ENCODE measurements around the gene ASPG.

DNA sequence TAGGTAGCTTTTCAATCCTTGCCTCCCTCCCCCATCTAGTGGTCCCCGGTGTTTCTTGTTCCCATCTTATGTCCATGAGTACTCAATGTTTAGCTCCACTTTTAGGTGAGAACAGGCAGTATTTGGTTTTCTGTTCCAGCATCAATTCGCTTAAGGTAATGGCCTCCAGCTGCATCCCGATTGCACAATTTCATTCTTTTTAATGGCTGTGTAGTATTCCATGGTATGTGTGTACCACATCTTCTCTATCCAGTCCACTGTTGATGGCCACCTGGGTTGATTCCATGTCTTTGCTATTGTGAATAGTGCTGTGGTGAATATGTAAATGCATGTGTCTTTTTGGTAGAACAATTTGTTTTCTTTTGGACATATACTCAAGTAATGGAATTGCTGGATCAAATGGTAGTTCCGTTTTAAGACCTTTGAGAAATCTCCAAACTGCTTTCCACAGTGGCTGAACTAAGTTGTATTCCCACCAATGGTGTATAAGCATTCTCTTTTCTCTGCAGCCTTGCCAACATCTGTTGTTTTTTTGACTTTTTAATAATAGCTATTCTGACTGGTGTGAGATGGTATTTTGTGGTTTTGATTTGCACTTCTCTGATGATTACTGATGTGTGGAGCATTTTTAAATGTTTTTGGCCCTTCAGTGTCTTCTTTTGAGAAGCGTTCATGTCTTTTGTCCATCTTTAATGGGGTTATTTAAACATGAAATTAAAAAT is 34.2 kb upstream of the ASPG start:
- TF ChIP-seq, protein P1, sequence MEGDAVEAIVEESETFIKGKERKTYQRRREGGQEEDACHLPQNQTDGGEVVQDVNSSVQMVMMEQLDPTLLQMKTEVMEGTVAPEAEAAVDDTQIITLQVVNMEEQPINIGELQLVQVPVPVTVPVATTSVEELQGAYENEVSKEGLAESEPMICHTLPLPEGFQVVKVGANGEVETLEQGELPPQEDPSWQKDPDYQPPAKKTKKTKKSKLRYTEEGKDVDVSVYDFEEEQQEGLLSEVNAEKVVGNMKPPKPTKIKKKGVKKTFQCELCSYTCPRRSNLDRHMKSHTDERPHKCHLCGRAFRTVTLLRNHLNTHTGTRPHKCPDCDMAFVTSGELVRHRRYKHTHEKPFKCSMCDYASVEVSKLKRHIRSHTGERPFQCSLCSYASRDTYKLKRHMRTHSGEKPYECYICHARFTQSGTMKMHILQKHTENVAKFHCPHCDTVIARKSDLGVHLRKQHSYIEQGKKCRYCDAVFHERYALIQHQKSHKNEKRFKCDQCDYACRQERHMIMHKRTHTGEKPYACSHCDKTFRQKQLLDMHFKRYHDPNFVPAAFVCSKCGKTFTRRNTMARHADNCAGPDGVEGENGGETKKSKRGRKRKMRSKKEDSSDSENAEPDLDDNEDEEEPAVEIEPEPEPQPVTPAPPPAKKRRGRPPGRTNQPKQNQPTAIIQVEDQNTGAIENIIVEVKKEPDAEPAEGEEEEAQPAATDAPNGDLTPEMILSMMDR (IDR thresholded peaks at IDR 0.05; ENCODE audit: insufficient read depth, low read length, poor library complexity, severe bottlenecking) = no peak
- no peak for TF ChIP-seq EZH2phosphoT487 (conservative IDR thresholded peaks at IDR 0.05; ENCODE audit: low read length)
